Germinal center (tissue), 1 donor: ENCODE data around the gene GSE1.
A peak's percentile ranks its signal among the peaks of the same experiment; 100 is the strongest.

ENCODE experiments used
- DNase-seq: peaks from one replicate; pipeline ENCODE4 v3.0.0; 2012; ENCODE audit warnings: mixed read lengths, low spot score

GSE1 gene

DNA sequence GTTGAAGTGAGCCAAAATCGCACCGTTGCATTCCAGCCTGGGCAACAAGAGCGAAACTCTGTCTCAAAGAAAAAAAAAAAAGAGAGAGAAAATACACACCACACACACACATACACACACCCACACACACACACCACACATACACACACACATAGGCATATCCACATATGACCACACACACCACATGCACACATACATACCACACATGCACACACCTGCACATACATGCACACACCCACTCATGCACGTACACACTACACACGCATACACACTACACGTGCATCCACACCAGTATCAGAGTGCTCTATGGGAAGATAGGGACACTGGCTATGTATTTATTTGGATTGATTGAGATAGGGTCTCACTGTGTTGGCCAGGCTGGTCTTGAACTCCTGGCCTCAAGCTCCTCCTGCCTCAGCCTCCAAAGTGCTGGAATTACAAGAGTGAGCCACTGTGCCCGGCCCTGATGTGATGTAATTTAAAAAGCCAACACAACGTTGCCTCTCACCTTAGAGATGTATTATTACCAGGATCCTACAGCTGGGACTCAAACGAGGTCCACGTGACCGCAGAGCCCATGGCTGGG lies 93.4 kb downstream of the GSE1 start:
- no peak for DNase-seq

- no peak for DNase-seq
Observed at GRCh38 chr16:85707528-85708095, 94.5 kb downstream of the GSE1 start.

- DNase-seq = no peak
Observed at GRCh38 chr16:85708338-85708737, 95.2 kb downstream of the GSE1 start.

- DNase-seq = no peak
Observed at GRCh38 chr16:85709766-85710585, 96.9 kb downstream of the GSE1 start.

GRCh38 chr16:85710732-85711131 lies 97.6 kb downstream of the GSE1 start:
- no peak for DNase-seq

GRCh38 chr16:85711982-85712587 lies 99.0 kb downstream of the GSE1 start:
- DNase-seq = no peak

- DNase-seq = no peak
Observed at GRCh38 chr16:85712801-85713200, 99.7 kb downstream of the GSE1 start.

DNA sequence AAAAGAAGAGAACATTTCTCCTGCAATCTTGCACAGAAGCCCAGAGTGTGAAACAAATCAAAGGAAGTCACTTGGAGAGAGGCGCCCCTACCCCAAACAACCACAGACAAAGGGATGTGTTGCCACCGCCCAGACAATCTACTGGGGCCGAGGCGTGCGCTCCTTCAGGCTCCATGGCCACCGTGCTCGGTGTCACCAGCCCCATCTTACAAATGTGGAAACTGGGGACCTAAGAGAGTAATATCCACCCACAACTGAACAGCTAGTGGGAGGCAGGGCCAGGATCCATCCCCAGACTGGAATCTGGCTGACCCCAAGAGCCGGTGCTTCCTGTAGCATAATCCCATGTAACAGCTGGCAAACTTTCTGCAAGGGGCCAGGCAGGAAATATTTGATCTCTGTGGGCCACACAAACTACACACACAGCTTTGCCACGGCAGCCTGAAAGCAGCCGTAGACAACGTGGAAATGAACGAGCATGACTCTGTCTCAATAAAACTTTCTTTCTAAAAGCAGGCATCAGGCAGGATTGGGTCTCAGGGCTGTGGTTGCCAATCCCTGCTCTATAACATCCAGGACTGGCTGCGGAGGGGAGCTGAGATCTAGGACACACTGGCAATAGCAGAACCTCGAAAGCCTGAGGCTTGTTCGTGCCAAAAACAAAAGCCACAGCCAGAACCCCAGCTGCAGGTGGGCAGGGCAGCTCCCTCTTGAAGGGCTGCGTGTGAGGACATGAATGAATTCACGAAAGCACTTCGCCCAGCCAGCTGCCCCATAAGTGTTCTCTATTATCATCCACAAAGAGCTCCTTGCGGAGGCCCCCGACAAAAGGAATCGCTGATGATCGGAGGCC lies 102.3 kb downstream of the GSE1 start:
- DNase-seq = no peak

DNA sequence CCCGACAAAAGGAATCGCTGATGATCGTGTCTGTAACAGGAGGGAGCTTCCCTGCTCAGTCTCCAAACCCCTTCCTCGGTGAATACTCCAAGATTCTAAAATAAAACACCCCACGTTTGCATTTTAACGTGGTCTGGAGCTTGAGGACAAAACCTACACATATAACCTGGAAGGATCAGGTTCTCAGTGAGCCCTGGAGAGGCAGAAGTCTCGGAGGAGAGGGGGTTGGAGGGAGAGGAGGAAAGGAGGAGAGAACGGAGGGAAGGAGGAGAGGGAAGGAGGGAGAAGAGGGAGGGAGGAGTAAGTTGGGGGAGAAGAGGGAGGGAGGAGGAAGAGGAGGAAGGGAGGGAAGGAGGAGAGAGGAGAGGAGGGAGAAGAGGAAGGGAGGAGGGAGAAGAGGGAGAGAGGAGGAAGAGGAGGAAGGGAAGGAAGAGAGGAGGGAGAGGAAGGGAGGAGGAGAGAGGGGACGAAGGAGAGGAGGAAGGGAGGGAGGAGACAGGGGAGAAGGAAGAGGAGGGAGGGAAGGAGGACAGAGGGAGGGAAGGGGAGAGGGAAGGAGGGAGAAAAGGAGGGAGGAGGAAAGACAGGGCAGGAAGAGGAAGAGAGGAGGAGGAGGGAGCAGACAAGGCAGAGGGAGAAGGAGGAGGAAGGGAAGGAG lies 103.0 kb downstream of the GSE1 start:
- DNase-seq = no peak

DNA sequence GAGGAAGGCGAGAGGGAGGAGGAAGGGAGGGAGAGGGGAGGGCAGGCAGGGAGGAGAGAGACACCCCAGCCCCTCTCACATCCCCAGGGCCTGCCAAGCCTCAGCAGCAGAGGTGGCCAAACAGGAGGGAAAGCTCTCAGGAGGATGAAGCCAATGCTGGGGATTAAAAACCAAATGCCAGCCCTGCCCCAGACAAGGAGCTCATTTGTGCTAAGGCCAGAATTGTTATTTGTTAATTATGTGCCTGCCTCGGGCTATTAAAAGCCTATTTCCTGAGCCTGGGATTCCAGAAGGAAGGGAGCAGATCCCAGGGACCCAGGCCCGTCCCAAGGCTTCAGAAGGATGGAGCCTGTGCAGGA lies 103.5 kb downstream of the GSE1 start:
- DNase-seq = no peak

GRCh38 chr16:85717393-85718152 lies 104.5 kb downstream of the GSE1 start:
- DNase-seq = peak; percentile 72

DNA sequence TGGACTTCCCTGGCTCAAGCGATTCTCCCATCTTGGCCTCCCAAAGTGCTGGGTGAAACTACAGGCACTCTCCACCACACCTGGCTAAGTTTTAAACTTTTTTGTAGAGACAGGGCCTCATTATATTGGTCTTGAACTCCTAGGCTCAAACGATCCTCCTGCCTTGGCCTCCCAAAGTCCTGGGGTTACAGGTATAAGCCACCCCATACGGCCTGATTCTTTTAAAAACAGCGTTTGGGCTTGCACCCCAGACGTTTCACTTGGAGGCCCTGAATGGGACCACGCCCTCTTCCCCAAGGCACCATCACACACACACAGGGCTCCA lies 105.0 kb downstream of the GSE1 start:
- DNase-seq = no peak

DNA sequence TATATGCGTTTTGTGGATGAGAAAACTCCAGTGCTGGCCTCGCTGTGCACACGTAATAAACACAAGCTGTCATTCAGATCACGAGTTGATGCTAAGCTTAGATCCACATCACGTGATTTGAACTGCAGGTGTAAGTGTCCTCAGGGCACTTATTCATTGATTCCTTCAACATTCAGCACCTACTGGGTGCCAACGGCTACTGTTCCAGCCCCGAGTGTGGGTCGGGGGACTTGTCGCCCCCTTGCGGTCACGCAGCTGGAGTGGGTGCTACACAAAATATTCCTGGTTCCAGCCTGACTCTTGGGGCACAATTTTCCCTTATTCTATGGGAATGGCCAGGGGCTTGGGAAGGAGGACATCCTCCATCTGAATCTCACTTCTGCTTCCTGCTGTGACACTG lies 105.6 kb downstream of the GSE1 start:
- peak; percentile 56 for DNase-seq

GRCh38 chr16:85719605-85720301 lies 106.6 kb downstream of the GSE1 start:
- no peak for DNase-seq

- no peak for DNase-seq
Observed at GRCh38 chr16:85720302-85720637, 107.1 kb downstream of the GSE1 start.

DNA sequence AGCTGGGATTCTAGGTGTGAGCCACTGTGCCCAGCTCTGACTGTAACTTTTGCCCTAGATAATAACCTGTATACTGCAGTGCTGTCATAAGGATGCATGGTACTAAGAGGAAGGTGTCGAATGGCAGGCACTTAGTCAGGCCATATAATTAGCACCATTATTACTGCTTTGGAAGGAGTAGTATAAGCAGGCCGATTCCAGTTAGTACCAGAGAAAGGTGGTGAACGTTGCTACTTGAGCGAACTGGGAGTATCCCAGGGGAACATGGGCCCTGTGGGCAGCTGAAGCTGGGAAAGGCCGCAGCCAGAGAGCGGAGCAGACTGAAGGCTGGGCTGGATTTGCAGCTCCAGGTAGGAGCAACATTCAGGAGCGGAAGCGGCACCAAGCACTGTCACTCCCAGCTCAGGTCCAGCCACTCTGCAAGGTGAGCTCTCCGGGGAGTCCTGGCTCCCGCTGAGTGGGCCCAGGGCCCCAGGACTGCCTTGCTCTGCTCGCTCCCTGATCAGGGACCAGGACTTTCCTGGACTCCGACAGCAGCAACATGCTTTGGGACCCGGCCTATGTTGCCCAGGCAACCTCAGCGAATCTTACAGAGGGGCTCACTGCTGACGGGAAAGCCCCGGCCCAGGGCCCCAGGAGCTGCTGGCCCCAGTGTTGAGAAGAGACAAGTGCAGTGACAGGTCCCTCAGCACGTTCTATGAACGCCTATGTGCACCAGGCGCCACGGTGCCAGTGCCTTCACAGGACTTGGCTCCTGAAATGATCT lies 109.2 kb downstream of the GSE1 start:
- DNase-seq = no peak

DNA sequence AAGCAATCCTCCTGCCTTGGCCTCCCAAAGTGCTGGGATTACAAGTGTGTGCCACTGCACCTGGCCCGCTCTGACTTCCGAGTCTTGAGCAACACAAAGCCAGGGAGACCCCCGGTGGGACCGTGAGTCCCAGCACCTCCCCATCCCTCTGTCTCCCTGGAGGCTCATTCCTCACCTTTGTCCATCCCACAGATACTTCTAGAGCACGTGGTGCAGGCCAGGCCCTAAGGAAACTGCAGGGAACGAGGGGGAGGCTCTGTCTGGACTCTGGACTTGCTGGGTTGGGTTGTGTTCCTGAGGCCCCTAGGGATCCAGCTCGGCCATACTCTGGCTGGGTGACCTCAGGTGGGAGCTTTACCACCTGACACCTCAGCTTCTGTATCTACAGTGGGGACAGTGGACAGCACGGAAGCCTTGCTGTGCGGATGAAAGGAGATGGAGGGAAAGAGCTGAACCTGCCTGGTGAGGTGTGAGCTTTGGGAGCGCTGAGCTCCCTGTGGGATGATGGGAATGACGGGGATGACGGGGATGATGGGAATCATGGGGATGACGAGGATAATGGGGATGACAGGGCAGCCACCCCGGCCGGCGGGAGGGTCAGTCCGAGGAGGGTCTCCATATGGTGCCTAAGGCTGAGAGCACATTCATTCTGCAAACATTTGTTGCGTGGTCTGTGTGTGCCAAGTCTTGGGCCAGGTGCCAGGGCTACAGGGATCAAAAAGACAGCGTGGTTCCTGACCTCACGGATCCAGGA lies 111.2 kb downstream of the GSE1 start:
- no peak for DNase-seq

- no peak for DNase-seq
Observed at GRCh38 chr16:85724936-85725335, 111.8 kb downstream of the GSE1 start.
